Adrenal gland (tissue), 5 donors: ENCODE data around the gene GNB5.

ENCODE experiments used
- CTCF ChIP-seq, 6 experiments: fragments of 450-650 bp in 4 of 6; fragments of 200-600 bp in 2 of 6; sonication (generic) in 1 of 6; IDR thresholded peaks; 1 replicate in 5 of 6; 2 replicates in 1 of 6; pipeline versions ENCODE4 v1.5.1 to v1.8.0; 2016 to 2021; ENCODE audit warnings: antibody characterized with exemption in 6 of 6, mild to moderate bottlenecking in 2 of 6, moderate library complexity in 1 of 6
- POLR2A ChIP-seq, 2 donors: fragments of 450-650 bp; IDR thresholded peaks; one replicate each; pipeline ENCODE4 v1.6.1; 2017; ENCODE audit warnings: antibody characterized with exemption in 2 of 2, mild to moderate bottlenecking in 2 of 2, moderate library complexity in 1 of 2
- donor health status: DM: no; HTN: no; CAD: no.

DNA sequence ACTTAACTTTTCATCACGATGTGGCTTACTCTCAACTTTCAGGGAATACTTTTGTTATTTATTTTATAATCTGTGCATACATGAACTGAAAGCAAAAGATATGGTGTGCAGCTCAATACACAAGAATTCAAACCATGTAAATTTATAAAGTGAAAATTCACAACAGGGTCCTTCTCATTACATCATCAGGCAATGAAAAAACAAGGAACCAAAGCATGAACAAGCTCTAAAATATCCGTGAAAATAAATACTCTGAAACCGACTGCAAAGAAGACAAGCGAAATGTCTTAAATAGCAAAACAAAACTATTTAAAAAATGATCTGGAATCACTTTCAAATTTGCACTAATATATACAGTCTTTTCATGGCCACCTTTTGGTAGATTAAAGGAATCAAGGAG is 28.9 kb downstream of the GNB5 start:
- TF ChIP-seq CTCF (IDR thresholded peaks at IDR 0.05), result no peak
- no peak for TF ChIP-seq POLR2A (IDR thresholded peaks at IDR 0.05)
